ENCODE results near the gene FOXP1.

- TF ChIP-seq ZNF70 (CRISPR knock-in tag; IDR thresholded peaks at IDR 0.05) (no peak), ISL1 (CRISPR knock-in tag; IDR thresholded peaks at IDR 0.05) (no peak), ARNTL (CRISPR knock-in tag; IDR thresholded peaks at IDR 0.05; ENCODE audit: borderline replicate concordance, low read depth) (no peak), RARB (CRISPR knock-in tag; IDR thresholded peaks at IDR 0.05) (no peak), PATZ1 (CRISPR knock-in tag; IDR thresholded peaks at IDR 0.05; ENCODE audit: borderline replicate concordance) (no peak), POU6F1 (CRISPR knock-in tag; IDR thresholded peaks at IDR 0.05; ENCODE audit: borderline replicate concordance, low read depth) (no peak), GLIS3 (CRISPR knock-in tag; IDR thresholded peaks at IDR 0.05) (no peak), CREB5 (CRISPR knock-in tag; IDR thresholded peaks at IDR 0.05; ENCODE audit: low read depth) (no peak), BACH2 (CRISPR knock-in tag; IDR thresholded peaks at IDR 0.05; ENCODE audit: borderline replicate concordance) (no peak)
Observed at GRCh38 chr3:71317140-71317539, 266.4 kb downstream of the FOXP1 start.

All from SK-N-SH treated with all-trans-retinoic acid at 6 μM for 48 hours (cell line).